ENCODE results near the gene CACNA1C.
"Not testable (repeated sequence)": the region's sequence is repeated elsewhere in the genome, so short reads cannot be mapped to it uniquely, and the experiment has no call there.

The CACNA1C gene

DNA sequence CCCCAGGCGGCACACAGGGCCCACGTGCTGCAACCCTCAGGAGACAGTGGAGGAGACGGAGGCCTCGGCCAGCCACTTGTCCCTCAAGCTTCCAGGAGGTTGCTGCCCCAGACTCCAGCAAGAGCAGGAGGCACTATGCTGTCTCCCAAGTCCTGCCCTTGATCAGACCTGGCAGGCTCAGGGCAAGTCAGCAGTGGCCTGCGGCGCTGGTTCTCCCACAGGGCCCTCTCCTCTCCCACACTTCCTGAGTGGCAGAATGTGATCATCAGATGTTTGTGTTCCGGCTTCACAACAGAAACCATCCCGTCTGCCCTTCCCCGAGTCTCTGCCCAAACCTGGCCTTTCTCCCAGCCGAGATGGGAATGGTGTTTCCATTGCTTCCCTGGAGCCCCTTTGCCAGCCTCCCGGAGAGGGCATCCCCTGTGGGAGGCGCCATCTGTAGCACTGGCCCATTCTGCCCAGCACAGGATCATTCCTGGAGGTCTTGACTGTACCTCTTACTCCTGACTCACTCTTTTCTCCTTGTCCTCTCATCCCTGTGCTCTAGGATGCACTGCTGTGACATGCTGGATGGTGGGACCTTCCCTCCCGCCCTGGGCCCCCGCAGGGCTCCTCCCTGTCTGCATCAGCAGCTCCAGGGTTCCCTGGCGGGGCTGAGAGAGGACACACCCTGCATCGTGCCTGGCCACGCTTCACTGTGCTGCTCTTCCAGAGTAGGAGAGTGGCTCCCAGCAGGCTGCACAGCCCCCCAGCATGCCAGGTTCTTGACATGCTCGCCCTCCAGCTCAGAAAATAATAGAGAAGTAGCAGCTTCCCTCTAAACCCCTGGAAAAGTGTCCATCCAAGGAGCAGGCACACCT lies 627.3 kb downstream of the CACNA1C start:
- Histone ChIP-seq H3K4me1 (ENCODE audit: control insufficient read depth, insufficient read depth, low read length, unreplicated experiment) (no peaks in the 10 kb centered on the region), H3K79me2 (ENCODE audit: control insufficient read depth, insufficient read depth, low read length, unreplicated experiment) (no peaks in the 10 kb centered on the region), H2AFZ (ENCODE audit: low read length, unreplicated experiment) (no peak overlapping the region), H3K36me3 (ENCODE audit: insufficient read depth, low read length) (no peaks in the 10 kb centered on the region), H3K27me3 (ENCODE audit: insufficient read depth, low read length) (no peaks in the 10 kb centered on the region), H3K4me3 (ENCODE audit: low read depth, low read length) (no peak overlapping the region), H3K27ac (ENCODE audit: low read depth, low read length) (no peak overlapping the region)

DNA sequence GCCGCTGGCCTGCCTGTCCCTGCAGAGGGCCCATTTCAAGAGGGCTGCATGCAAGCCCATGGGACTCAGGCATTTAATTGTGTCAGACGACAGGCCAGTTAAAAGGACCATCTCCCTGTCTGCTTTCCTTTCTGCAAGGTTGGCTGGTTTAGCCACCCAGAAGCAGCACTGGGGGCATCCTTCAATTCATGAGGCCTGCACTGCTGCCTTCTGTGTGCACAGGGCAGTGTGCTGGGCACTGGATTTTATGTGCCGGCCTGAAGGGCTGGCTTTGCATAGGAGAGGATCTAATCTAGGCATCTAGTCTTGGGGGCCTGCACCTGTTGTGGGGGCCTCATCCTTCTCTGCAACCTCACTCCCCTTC lies 627.9 kb downstream of the CACNA1C start:
- Histone ChIP-seq H3K4me1 (ENCODE audit: control insufficient read depth, insufficient read depth, low read length, unreplicated experiment) (no peaks in the 10 kb centered on the region), H3K36me3 (ENCODE audit: insufficient read depth, low read length) (no peaks in the 10 kb centered on the region), H2AFZ (ENCODE audit: low read length, unreplicated experiment) (no peak overlapping the region), H3K4me3 (ENCODE audit: low read depth, low read length) (no peak overlapping the region), H3K79me2 (ENCODE audit: control insufficient read depth, insufficient read depth, low read length, unreplicated experiment) (no peaks in the 10 kb centered on the region), H3K27me3 (ENCODE audit: insufficient read depth, low read length) (no peaks in the 10 kb centered on the region), H3K27ac (ENCODE audit: low read depth, low read length) (no peak overlapping the region)

- Histone ChIP-seq H3K36me3 (ENCODE audit: insufficient read depth, low read length) (no peaks in the 10 kb centered on the region), H3K27me3 (ENCODE audit: insufficient read depth, low read length) (no peaks in the 10 kb centered on the region), H3K79me2 (ENCODE audit: control insufficient read depth, insufficient read depth, low read length, unreplicated experiment) (no peaks in the 10 kb centered on the region), H3K4me3 (ENCODE audit: low read depth, low read length) (no peak overlapping the region), H3K27ac (ENCODE audit: low read depth, low read length) (no peak overlapping the region), H3K4me1 (ENCODE audit: control insufficient read depth, insufficient read depth, low read length, unreplicated experiment) (no peaks in the 10 kb centered on the region), H2AFZ (ENCODE audit: low read length, unreplicated experiment) (no peak overlapping the region)
Observed at GRCh38 chr12:2681450-2682205, 628.8 kb downstream of the CACNA1C start.

- no peaks in the 10 kb centered on the region for H3K36me3 ChIP-seq (ENCODE audit: insufficient read depth, low read length)
- no peaks in the 10 kb centered on the region for H3K79me2 ChIP-seq (ENCODE audit: control insufficient read depth, insufficient read depth, low read length, unreplicated experiment)
- H3K27ac ChIP-seq (ENCODE audit: low read depth, low read length), result no peak overlapping the region
- no peaks in the 10 kb centered on the region for H3K27me3 ChIP-seq (ENCODE audit: insufficient read depth, low read length)
- H3K4me3 ChIP-seq (ENCODE audit: low read depth, low read length), result no peak overlapping the region
- no peaks in the 10 kb centered on the region for H3K4me1 ChIP-seq (ENCODE audit: control insufficient read depth, insufficient read depth, low read length, unreplicated experiment)
- no peak overlapping the region for H2AFZ ChIP-seq (ENCODE audit: low read length, unreplicated experiment)
Observed at GRCh38 chr12:2682296-2683251, 629.8 kb downstream of the CACNA1C start.

GRCh38 chr12:2683283-2684025 lies 630.7 kb downstream of the CACNA1C start:
- Histone ChIP-seq H3K27ac (ENCODE audit: low read depth, low read length) (no peak overlapping the region), H3K79me2 (ENCODE audit: control insufficient read depth, insufficient read depth, low read length, unreplicated experiment) (no peaks in the 10 kb centered on the region), H2AFZ (ENCODE audit: low read length, unreplicated experiment) (no peak overlapping the region), H3K36me3 (ENCODE audit: insufficient read depth, low read length) (no peaks in the 10 kb centered on the region), H3K4me3 (ENCODE audit: low read depth, low read length) (no peak overlapping the region), H3K27me3 (ENCODE audit: insufficient read depth, low read length) (no peaks in the 10 kb centered on the region), H3K4me1 (ENCODE audit: control insufficient read depth, insufficient read depth, low read length, unreplicated experiment) (no peaks in the 10 kb centered on the region)

DNA sequence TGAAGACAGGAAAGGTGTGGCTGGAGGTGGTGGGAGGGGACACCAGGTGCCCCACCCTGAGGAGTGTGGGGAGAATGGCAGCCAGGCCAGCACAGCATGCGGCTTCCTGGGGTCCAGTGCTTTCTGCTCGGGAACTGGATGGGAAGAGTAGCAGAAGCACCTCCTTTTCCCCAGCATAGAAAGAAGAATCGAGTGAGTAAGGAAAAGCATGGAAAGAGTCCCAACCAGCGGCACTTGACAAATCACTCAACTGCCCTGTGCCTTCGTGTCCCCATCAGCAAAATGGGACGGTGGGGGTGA lies 631.2 kb downstream of the CACNA1C start:
- H3K79me2 ChIP-seq (ENCODE audit: control insufficient read depth, insufficient read depth, low read length, unreplicated experiment); H3K36me3 ChIP-seq (ENCODE audit: insufficient read depth, low read length); H3K4me3 ChIP-seq (ENCODE audit: low read depth, low read length); H3K4me1 ChIP-seq (ENCODE audit: control insufficient read depth, insufficient read depth, low read length, unreplicated experiment); H2AFZ ChIP-seq (ENCODE audit: low read length, unreplicated experiment); H3K27ac ChIP-seq (ENCODE audit: low read depth, low read length); H3K27me3 ChIP-seq (ENCODE audit: insufficient read depth, low read length): not testable (repeated sequence)

- not testable (repeated sequence) for H3K4me3 ChIP-seq (ENCODE audit: low read depth, low read length); H3K36me3 ChIP-seq (ENCODE audit: insufficient read depth, low read length); H3K27me3 ChIP-seq (ENCODE audit: insufficient read depth, low read length); H2AFZ ChIP-seq (ENCODE audit: low read length, unreplicated experiment); H3K4me1 ChIP-seq (ENCODE audit: control insufficient read depth, insufficient read depth, low read length, unreplicated experiment); H3K79me2 ChIP-seq (ENCODE audit: control insufficient read depth, insufficient read depth, low read length, unreplicated experiment); H3K27ac ChIP-seq (ENCODE audit: low read depth, low read length)
Observed at GRCh38 chr12:2685620-2686279, 633.0 kb downstream of the CACNA1C start.

- Histone ChIP-seq H3K27me3 (ENCODE audit: insufficient read depth, low read length) (no peaks in the 10 kb centered on the region), H3K4me1 (ENCODE audit: control insufficient read depth, insufficient read depth, low read length, unreplicated experiment) (no peaks in the 10 kb centered on the region)
Observed at GRCh38 chr12:2686280-2686646, 633.5 kb downstream of the CACNA1C start.

GRCh38 chr12:2687058-2687457 lies 634.3 kb downstream of the CACNA1C start:
- H3K4me3 ChIP-seq (ENCODE audit: low read depth, low read length), result no peak overlapping the region
- H2AFZ ChIP-seq (ENCODE audit: low read length, unreplicated experiment), result no peak overlapping the region
- H3K27me3 ChIP-seq (ENCODE audit: insufficient read depth, low read length), result 0 out of 2 replicates have a peak, but pooled peaks cover 2% of the 10 kb centered on the region
- no peaks in the 10 kb centered on the region for H3K36me3 ChIP-seq (ENCODE audit: insufficient read depth, low read length)
- H3K79me2 ChIP-seq (ENCODE audit: control insufficient read depth, insufficient read depth, low read length, unreplicated experiment), result no peaks in the 10 kb centered on the region
- no peaks in the 10 kb centered on the region for H3K4me1 ChIP-seq (ENCODE audit: control insufficient read depth, insufficient read depth, low read length, unreplicated experiment)
- no peak overlapping the region for H3K27ac ChIP-seq (ENCODE audit: low read depth, low read length)

More at GRCh38 chr12:2686280-2686646, 633.5 kb downstream of the CACNA1C start:
- H2AFZ ChIP-seq (ENCODE audit: low read length, unreplicated experiment), result no peak overlapping the region
- H3K36me3 ChIP-seq (ENCODE audit: insufficient read depth, low read length), result no peaks in the 10 kb centered on the region
- H3K27ac ChIP-seq (ENCODE audit: low read depth, low read length), result no peak overlapping the region
- no peaks in the 10 kb centered on the region for H3K79me2 ChIP-seq (ENCODE audit: control insufficient read depth, insufficient read depth, low read length, unreplicated experiment)
- H3K4me3 ChIP-seq (ENCODE audit: low read depth, low read length), result no peak overlapping the region
